ENCODE results near the gene SAV1. TPM values are rescaled to one million over a fixed set of nuclear protein-coding genes. Genes with fewer than 3 reads are reported as not detected.
A peak's percentile ranks its signal among the peaks of the same experiment; 100 is the strongest.

SAV1 gene
- total and polyA plus RNA-seq, 2 of the 13 experiments (the other 11 are each of a cell fraction or from before 2014, with no cell fraction given) = 7.3 to 8.2 TPM

- TF ChIP-seq CREB3 (CRISPR knock-in tag; IDR thresholded peaks at IDR 0.05) = no peak
- TF ChIP-seq ZNF576 (CRISPR knock-in tag; IDR thresholded peaks at IDR 0.05) = no peak
- TF ChIP-seq, protein P1, sequence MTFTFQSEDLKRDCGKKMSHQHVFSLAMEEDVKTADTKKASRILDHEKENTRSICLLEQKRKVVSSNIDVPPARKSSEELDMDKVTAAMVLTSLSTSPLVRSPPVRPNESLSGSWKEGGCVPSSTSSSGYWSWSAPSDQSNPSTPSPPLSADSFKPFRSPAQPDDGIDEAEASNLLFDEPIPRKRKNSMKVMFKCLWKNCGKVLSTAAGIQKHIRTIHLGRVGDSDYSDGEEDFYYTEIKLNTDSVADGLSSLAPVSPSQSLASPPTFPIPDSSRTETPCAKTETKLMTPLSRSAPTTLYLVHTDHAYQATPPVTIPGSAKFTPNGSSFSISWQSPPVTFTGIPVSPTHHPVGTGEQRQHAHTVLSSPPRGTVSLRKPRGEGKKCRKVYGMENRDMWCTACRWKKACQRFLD (CRISPR knock-in tag; IDR thresholded peaks at IDR 0.05; ENCODE audit: borderline replicate concordance) = peak; percentile 64; the same call in 1 of the 2 replicates
- TF ChIP-seq ZNF616 (CRISPR knock-in tag; IDR thresholded peaks at IDR 0.05; ENCODE audit: low read depth) = no peak; the same call in 1 of the 2 replicates
- TF ChIP-seq TAF15 (IDR thresholded peaks at IDR 0.05; ENCODE audit: low read depth, low read length, poor library complexity, severe bottlenecking) = no peak
- TF ChIP-seq CEBPG (CRISPR knock-in tag; IDR thresholded peaks at IDR 0.05) = no peak
- TF ChIP-seq KAT8 (CRISPR knock-in tag; IDR thresholded peaks at IDR 0.05) = peak; percentile 74; the same call in 1 of the 2 replicates
- TF ChIP-seq PAF1 (CRISPR knock-in tag; IDR thresholded peaks at IDR 0.05) = no peak
- peak; percentile 83; the same call in 1 of the 2 replicates for TF ChIP-seq POLR2AphosphoS2 (IDR thresholded peaks at IDR 0.05; ENCODE audit: low read depth, low read length)
- TF ChIP-seq BCL6 (CRISPR knock-in tag; IDR thresholded peaks at IDR 0.05) = peak; percentile 7; the same call in 1 of the 2 replicates
- TF ChIP-seq ZNF879 (CRISPR knock-in tag; IDR thresholded peaks at IDR 0.05) = no peak
- TF ChIP-seq MAFF (IDR thresholded peaks at IDR 0.05; ENCODE audit: low read depth, low read length) = no peak
- TF ChIP-seq E2F5 (CRISPR knock-in tag; conservative IDR thresholded peaks at IDR 0.05) = peak; percentile 69
- no peak for TF ChIP-seq RFX3 (CRISPR knock-in tag; IDR thresholded peaks at IDR 0.05)
- no peak for TF ChIP-seq NFE2 (CRISPR knock-in tag; IDR thresholded peaks at IDR 0.05)
- TF ChIP-seq U2AF2 (IDR thresholded peaks at IDR 0.05; ENCODE audit: low read depth, low read length) = no peak
- TF ChIP-seq SETDB1 (CRISPR knock-in tag; IDR thresholded peaks at IDR 0.05; ENCODE audit: borderline replicate concordance) = no peak
- TF ChIP-seq NFE2L1 (CRISPR knock-in tag; IDR thresholded peaks at IDR 0.05; ENCODE audit: borderline replicate concordance) = no peak
- TF ChIP-seq, protein P2, sequence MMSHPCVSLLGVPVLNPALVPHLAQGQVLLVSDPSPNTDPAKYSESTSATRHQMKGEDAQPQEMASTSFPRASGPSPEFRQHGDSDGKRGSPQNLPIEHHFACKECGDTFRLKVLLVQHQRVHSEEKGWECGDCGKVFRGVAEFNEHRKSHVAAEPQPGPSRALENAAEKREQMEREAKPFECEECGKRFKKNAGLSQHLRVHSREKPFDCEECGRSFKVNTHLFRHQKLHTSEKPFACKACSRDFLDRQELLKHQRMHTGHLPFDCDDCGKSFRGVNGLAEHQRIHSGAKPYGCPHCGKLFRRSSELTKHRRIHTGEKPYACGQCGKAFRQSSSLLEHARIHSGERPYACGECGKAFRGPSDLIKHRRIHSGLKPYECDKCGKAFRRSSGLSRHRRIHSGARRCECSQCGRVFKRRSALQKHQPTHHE (CRISPR knock-in tag; IDR thresholded peaks at IDR 0.05; ENCODE audit: borderline replicate concordance) = peak; percentile 24; the same call in 1 of the 2 replicates
- TF ChIP-seq FOSL2 (CRISPR knock-in tag; IDR thresholded peaks at IDR 0.05) = peak; percentile 33; the same call in 1 of the 2 replicates
- TF ChIP-seq RFX5 (IDR thresholded peaks at IDR 0.05; ENCODE audit: low read depth, low read length) = no peak
- peak; percentile 91; the same call in 1 of the 2 replicates for TF ChIP-seq KDM5B (CRISPR knock-in tag; IDR thresholded peaks at IDR 0.05; ENCODE audit: borderline replicate concordance)
- TF ChIP-seq ZNF550 (CRISPR knock-in tag; IDR thresholded peaks at IDR 0.05; ENCODE audit: borderline replicate concordance) = no peak; the same call in 1 of the 2 replicates
- no peak for TF ChIP-seq AKAP8 (CRISPR knock-in tag; IDR thresholded peaks at IDR 0.05)
- TF ChIP-seq, protein P3, sequence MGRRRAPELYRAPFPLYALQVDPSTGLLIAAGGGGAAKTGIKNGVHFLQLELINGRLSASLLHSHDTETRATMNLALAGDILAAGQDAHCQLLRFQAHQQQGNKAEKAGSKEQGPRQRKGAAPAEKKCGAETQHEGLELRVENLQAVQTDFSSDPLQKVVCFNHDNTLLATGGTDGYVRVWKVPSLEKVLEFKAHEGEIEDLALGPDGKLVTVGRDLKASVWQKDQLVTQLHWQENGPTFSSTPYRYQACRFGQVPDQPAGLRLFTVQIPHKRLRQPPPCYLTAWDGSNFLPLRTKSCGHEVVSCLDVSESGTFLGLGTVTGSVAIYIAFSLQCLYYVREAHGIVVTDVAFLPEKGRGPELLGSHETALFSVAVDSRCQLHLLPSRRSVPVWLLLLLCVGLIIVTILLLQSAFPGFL (CRISPR knock-in tag; IDR thresholded peaks at IDR 0.05) = no peak
Measured at GRCh38 chr14:50667996-50668825, at the start of gene SAV1 (continued).
